Measurements from ENCODE around the gene ARHGEF19.
A peak's percentile ranks its signal among the peaks of the same experiment; 100 is the strongest.
"Not testable (repeated sequence)": the region's sequence is repeated elsewhere in the genome, so short reads cannot be mapped to it uniquely, and the experiment has no call there.

ARHGEF19 gene

GRCh38 chr1:16204216-16204615 is 8.2 kb downstream of the ARHGEF19 start:
- no peak for DNase-seq

GRCh38 chr1:16203550-16203949 is 8.9 kb downstream of the ARHGEF19 start:
- DNase-seq = no peak

GRCh38 chr1:16202281-16203210 is 9.9 kb downstream of the ARHGEF19 start:
- no peak for DNase-seq

GRCh38 chr1:16199700-16200099 is 12.8 kb downstream of the ARHGEF19 start:
- DNase-seq = no peak

- DNase-seq = no peak
Observed at GRCh38 chr1:16199157-16199501, 13.3 kb downstream of the ARHGEF19 start.

- no peak for DNase-seq
Observed at GRCh38 chr1:16198444-16199156, 13.9 kb downstream of the ARHGEF19 start.

GRCh38 chr1:16196874-16197273 is 15.6 kb downstream of the ARHGEF19 start:
- DNase-seq = no peak

- DNase-seq = not testable (repeated sequence)
Observed at GRCh38 chr1:16196139-16196538, 16.3 kb downstream of the ARHGEF19 start.

- DNase-seq = no peak
Observed at GRCh38 chr1:16195518-16195905, 16.9 kb downstream of the ARHGEF19 start.

GRCh38 chr1:16191916-16192546 is 20.4 kb downstream of the ARHGEF19 start:
- peak; percentile 58 for DNase-seq

GRCh38 chr1:16191309-16191708 is 21.1 kb downstream of the ARHGEF19 start:
- DNase-seq = no peak

GRCh38 chr1:16189921-16190621 is 22.4 kb downstream of the ARHGEF19 start:
- no peak for DNase-seq

GRCh38 chr1:16189003-16189402 is 23.4 kb downstream of the ARHGEF19 start:
- DNase-seq = no peak

- peak; percentile 72 for DNase-seq
Observed at GRCh38 chr1:16187748-16188401, 24.6 kb downstream of the ARHGEF19 start.

GRCh38 chr1:16186655-16187235 is 25.7 kb downstream of the ARHGEF19 start:
- DNase-seq = no peak

- no peak for DNase-seq
Observed at GRCh38 chr1:16184557-16185303, 27.7 kb downstream of the ARHGEF19 start.

GRCh38 chr1:16183765-16184556 is 28.5 kb downstream of the ARHGEF19 start:
- DNase-seq = no peak

GRCh38 chr1:16183179-16183578 is 29.3 kb downstream of the ARHGEF19 start:
- DNase-seq = peak; percentile 52

GRCh38 chr1:16181887-16182719 is 30.3 kb downstream of the ARHGEF19 start:
- peak; percentile 93 for DNase-seq

All from fibroblast of skin of back (primary cell).